Measurements from ENCODE around the gene HORMAD2.

The HORMAD2 gene

DNA sequence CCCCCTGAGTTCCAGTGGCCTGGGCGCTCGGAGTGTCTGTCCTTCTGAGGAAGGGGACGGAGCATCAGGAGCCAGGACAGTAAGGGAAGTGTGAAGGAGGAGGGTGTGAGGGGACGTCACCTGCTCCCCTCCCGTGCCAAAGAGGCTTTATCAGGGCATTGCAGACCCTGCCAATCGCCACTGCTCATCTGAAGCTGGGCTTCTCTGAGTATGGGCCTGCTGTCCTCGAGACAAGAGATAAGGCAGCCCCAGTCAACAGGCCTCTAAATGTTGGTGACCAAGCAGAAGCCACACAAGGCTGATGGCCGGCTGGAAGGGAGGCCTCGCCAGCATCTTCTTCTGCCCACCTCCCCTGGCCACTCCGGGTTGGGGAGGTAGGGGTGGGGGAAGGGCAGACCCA, 136.4 kb downstream of the HORMAD2 start:
- no peak for TF ChIP-seq SIN3A (IDR thresholded peaks at IDR 0.05; ENCODE audit: borderline replicate concordance, insufficient read depth, low read length)
- TF ChIP-seq TAF1 (IDR thresholded peaks at IDR 0.05; ENCODE audit: borderline replicate concordance, insufficient read depth, low read length) = no peak
- no peak for TF ChIP-seq POLR2AphosphoS5 (IDR thresholded peaks at IDR 0.05; ENCODE audit: low read depth, low read length)
- TF ChIP-seq FOXP2 (optimal IDR thresholded peaks at IDR 0.05; ENCODE audit: borderline replicate concordance, extremely low read depth, extremely low read length, insufficient read depth) = no peak
- TF ChIP-seq, protein P1, sequence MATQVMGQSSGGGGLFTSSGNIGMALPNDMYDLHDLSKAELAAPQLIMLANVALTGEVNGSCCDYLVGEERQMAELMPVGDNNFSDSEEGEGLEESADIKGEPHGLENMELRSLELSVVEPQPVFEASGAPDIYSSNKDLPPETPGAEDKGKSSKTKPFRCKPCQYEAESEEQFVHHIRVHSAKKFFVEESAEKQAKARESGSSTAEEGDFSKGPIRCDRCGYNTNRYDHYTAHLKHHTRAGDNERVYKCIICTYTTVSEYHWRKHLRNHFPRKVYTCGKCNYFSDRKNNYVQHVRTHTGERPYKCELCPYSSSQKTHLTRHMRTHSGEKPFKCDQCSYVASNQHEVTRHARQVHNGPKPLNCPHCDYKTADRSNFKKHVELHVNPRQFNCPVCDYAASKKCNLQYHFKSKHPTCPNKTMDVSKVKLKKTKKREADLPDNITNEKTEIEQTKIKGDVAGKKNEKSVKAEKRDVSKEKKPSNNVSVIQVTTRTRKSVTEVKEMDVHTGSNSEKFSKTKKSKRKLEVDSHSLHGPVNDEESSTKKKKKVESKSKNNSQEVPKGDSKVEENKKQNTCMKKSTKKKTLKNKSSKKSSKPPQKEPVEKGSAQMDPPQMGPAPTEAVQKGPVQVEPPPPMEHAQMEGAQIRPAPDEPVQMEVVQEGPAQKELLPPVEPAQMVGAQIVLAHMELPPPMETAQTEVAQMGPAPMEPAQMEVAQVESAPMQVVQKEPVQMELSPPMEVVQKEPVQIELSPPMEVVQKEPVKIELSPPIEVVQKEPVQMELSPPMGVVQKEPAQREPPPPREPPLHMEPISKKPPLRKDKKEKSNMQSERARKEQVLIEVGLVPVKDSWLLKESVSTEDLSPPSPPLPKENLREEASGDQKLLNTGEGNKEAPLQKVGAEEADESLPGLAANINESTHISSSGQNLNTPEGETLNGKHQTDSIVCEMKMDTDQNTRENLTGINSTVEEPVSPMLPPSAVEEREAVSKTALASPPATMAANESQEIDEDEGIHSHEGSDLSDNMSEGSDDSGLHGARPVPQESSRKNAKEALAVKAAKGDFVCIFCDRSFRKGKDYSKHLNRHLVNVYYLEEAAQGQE (IDR thresholded peaks at IDR 0.05; ENCODE audit: insufficient read depth in 1 of 2, low read depth in 2 of 2, low read length in 2 of 2) = no peak

DNA sequence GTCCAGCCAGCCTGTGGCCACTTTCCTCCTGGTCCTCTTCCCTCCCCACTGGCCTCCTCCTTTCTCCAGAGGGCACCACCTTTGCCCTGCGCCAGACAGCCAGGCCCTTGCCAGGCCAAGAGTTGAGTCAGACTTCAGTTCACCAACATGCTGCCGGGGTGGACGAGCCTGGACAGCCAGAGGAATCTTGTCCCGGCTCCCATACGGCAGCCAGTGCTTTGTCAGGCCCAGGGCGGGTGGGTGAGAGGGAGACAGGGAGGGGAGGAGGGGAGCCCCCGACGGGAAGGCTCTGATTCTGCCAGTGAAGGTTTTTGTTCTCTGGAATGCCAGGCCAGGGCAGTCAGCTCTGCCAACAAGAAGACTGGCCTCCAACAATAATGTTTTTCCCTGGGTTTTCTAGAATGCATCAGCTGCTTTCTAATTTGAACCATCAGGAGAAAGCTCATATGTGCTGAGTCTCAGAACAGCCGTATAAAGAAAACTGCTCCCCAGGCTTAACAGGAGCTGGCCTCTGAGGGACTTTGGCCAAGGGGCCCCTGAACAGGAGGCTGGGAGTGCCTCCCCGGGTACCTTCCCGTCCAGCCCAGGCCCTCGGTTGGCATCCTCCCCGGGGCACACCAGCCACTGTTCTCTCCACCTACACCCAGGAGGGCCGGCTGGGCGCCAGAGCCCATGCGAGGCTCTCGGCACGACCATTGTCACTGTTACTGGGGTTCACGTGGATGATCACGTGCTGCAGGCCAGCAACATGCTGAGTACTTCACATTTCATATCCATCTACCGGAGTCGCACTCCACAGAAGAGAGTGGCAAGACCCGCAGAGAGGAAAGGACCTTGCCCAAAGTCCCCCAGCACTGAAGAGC, 137.7 kb downstream of the HORMAD2 start:
- no peak for TF ChIP-seq POLR2AphosphoS5 (IDR thresholded peaks at IDR 0.05; ENCODE audit: low read depth, low read length)
- TF ChIP-seq FOXP2 (optimal IDR thresholded peaks at IDR 0.05; ENCODE audit: borderline replicate concordance, extremely low read depth, extremely low read length, insufficient read depth) = no peak
- no peak for TF ChIP-seq TAF1 (IDR thresholded peaks at IDR 0.05; ENCODE audit: borderline replicate concordance, insufficient read depth, low read length)
- no peak for TF ChIP-seq SIN3A (IDR thresholded peaks at IDR 0.05; ENCODE audit: borderline replicate concordance, insufficient read depth, low read length)
- TF ChIP-seq, protein P1 (IDR thresholded peaks at IDR 0.05; ENCODE audit: insufficient read depth in 1 of 2, low read depth in 2 of 2, low read length in 2 of 2) = no peak

DNA sequence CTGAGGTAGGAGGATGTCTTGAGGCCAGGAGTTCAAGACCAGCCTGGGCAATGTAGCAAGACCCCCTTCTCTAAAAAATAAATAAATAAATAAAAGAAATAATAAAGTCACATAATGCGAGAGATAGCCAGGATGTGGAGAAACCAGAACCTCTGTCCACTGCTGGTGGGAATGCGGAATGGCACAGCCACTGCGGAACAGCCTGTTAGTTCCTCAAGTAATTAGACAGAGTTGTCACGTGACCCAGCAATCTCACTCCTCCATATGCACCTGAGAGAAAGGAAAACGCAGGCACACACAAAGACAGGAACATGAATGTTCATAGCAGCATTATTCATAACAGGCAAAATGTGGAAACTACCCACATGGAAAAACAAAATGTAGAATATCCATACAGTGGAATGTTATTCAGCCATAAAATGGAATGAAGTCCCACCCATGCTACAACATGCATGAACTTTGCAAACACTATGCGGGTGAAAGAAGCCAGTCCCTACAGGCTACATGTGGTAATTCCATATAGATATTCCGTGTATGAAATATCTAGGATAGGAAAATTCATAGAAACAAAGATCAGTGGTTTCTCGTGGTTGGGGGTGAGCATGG, 138.9 kb downstream of the HORMAD2 start:
- TF ChIP-seq, protein P1 (IDR thresholded peaks at IDR 0.05; ENCODE audit: insufficient read depth in 1 of 2, low read depth in 2 of 2, low read length in 2 of 2) = no peak
- TF ChIP-seq FOXP2 (optimal IDR thresholded peaks at IDR 0.05; ENCODE audit: borderline replicate concordance, extremely low read depth, extremely low read length, insufficient read depth) (no peak), TAF1 (IDR thresholded peaks at IDR 0.05; ENCODE audit: borderline replicate concordance, insufficient read depth, low read length) (no peak), SIN3A (IDR thresholded peaks at IDR 0.05; ENCODE audit: borderline replicate concordance, insufficient read depth, low read length) (no peak), POLR2AphosphoS5 (IDR thresholded peaks at IDR 0.05; ENCODE audit: low read depth, low read length) (no peak)

DNA sequence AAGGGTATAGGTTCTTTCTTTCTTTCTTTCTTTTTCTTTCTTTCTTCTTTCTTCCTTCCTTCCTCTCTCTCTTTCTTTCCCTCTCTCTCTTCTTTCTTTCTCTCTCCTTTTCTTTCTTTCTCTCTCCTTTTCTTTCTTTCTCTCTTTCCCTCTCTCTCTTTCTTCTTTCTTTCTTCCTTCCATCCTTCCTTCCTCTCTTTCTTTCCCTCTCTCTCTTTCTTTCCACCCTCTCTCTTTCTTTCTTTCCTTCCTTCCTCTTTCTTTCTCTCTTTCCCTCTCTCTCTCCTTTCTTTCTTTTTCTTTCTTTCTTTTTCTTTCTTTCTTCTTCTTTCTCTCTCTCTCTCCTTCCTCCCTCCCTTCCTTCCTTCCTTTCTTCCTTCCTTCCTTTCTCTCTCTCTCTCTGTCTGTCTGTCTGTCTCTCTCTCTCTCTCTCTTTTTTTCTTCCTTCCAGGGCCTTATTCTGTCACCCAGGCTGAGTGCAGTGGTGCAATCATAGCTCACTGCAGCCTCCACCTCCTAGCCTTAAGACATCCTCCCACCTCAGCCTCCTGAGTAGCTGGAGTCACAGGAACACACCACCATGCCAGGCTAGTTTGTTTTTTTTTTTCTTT, 139.5 kb downstream of the HORMAD2 start:
- no peak for TF ChIP-seq SIN3A (IDR thresholded peaks at IDR 0.05; ENCODE audit: borderline replicate concordance, insufficient read depth, low read length)
- TF ChIP-seq TAF1 (IDR thresholded peaks at IDR 0.05; ENCODE audit: borderline replicate concordance, insufficient read depth, low read length) = no peak
- TF ChIP-seq, protein P1 (IDR thresholded peaks at IDR 0.05; ENCODE audit: insufficient read depth in 1 of 2, low read depth in 2 of 2, low read length in 2 of 2) = no peak
- TF ChIP-seq POLR2AphosphoS5 (IDR thresholded peaks at IDR 0.05; ENCODE audit: low read depth, low read length) = no peak
- no peak for TF ChIP-seq FOXP2 (optimal IDR thresholded peaks at IDR 0.05; ENCODE audit: borderline replicate concordance, extremely low read depth, extremely low read length, insufficient read depth)

Data from PFSK-1 (cell line).